H9 (cell line): ENCODE results near the gene PEX19. TPM values are rescaled to one million over a fixed set of nuclear protein-coding genes. Genes with fewer than 3 reads are reported as not detected.

Source experiments
- DNase-seq: peaks from one replicate; pipeline ENCODE4 v3.0.0-alpha.2; 2017
- H2AFZ ChIP-seq: one replicate; pipeline ENCODE4 v1.6.1; 2013; ENCODE audit warnings: mild to moderate bottlenecking, low read length, control low read depth, moderate library complexity
- H2AK5ac ChIP-seq: 2 replicates; pipeline ENCODE4 v1.6.1; 2013; ENCODE audit warnings: low read length, control low read depth, mixed read lengths; ENCODE audit not compliant: insufficient read length
- H2BK120ac ChIP-seq: one replicate; pipeline ENCODE4 v1.6.1; 2013; ENCODE audit warnings: low read depth, mild to moderate bottlenecking, low read length, control low read depth, inconsistent platforms; ENCODE audit not compliant: poor library complexity, severe bottlenecking
- H2BK12ac ChIP-seq: 2 replicates; pipeline ENCODE4 v1.6.1; 2013; ENCODE audit warnings: low read length, control low read depth, mixed read lengths, low read depth; ENCODE audit not compliant: insufficient read length
- H2BK15ac ChIP-seq: 2 replicates; pipeline ENCODE4 v1.6.1; 2013; ENCODE audit warnings: low read depth, low read length, control low read depth
- H2BK20ac ChIP-seq: one replicate; pipeline ENCODE4 v1.6.1; 2013; ENCODE audit warnings: low read depth, mild to moderate bottlenecking, low read length, control low read depth, inconsistent platforms; ENCODE audit not compliant: poor library complexity, severe bottlenecking
- H2BK5ac ChIP-seq: 2 replicates; pipeline ENCODE4 v1.6.1; 2013; ENCODE audit warnings: low read length, control low read depth, mixed read lengths; ENCODE audit not compliant: insufficient read length
- H3K14ac ChIP-seq: 2 replicates; pipeline ENCODE4 v1.6.1; 2013; ENCODE audit warnings: low read length, control low read depth; ENCODE audit not compliant: insufficient read depth
- H3K18ac ChIP-seq: 2 replicates; pipeline ENCODE4 v1.6.1; 2013; ENCODE audit warnings: low read depth, mild to moderate bottlenecking, mixed read lengths, low read length, control low read depth; ENCODE audit not compliant: insufficient read length
- H3K23ac ChIP-seq: 2 replicates; pipeline ENCODE4 v1.6.1; 2013; ENCODE audit warnings: low read length, control low read depth, mixed read lengths, low read depth; ENCODE audit not compliant: insufficient read length
- H3K23me2 ChIP-seq: 2 replicates; pipeline ENCODE4 v1.6.1; 2013; ENCODE audit warnings: low read depth, mild to moderate bottlenecking, mixed read lengths, low read length, control low read depth; ENCODE audit not compliant: insufficient read length, poor library complexity, severe bottlenecking
- H3K27ac ChIP-seq: 2 replicates; pipeline ENCODE4 v1.5.1; 2013; ENCODE audit warnings: low read length, control low read depth, mixed read lengths, low read depth; ENCODE audit not compliant: insufficient read length
- H3K27me3 ChIP-seq: 2 replicates; pipeline ENCODE4 v1.6.1; 2013; ENCODE audit warnings: low read length, control low read depth, inconsistent platforms; ENCODE audit not compliant: insufficient read depth
- H3K4ac ChIP-seq: 2 replicates; pipeline ENCODE4 v1.6.1; 2013; ENCODE audit warnings: low read depth, mild to moderate bottlenecking, control low read depth, inconsistent platforms, low read length, moderate library complexity
- H3K4me1 ChIP-seq: 2 replicates; pipeline ENCODE4 v1.6.1; 2013; ENCODE audit warnings: low read length, control low read depth, inconsistent platforms; ENCODE audit not compliant: insufficient read depth
- H3K4me2 ChIP-seq: 2 replicates; pipeline ENCODE4 v1.6.1; 2013; ENCODE audit warnings: low read length, control low read depth, mixed read lengths; ENCODE audit not compliant: insufficient read length, insufficient read depth
- H3K56ac ChIP-seq: 2 replicates; pipeline ENCODE4 v1.6.1; 2013; ENCODE audit warnings: low read depth, mild to moderate bottlenecking, mixed read lengths, low read length, control low read depth; ENCODE audit not compliant: insufficient read length
- H3K79me1 ChIP-seq: 2 replicates; pipeline ENCODE4 v1.6.1; 2013; ENCODE audit warnings: low read depth, mild to moderate bottlenecking, moderate library complexity, low read length, control low read depth, inconsistent platforms; ENCODE audit not compliant: insufficient read depth, poor library complexity, severe bottlenecking
- H3K79me2 ChIP-seq: 2 replicates; pipeline ENCODE4 v1.6.1; 2013; ENCODE audit warnings: low read length, control low read depth, inconsistent platforms; ENCODE audit not compliant: insufficient read depth
- H3K9ac ChIP-seq: 2 replicates; pipeline ENCODE4 v1.6.1; 2013; ENCODE audit warnings: low read length, control low read depth, mixed read lengths; ENCODE audit not compliant: insufficient read length; ENCODE audit errors: extremely low read depth
- H3K9me3 ChIP-seq: one replicate; pipeline ENCODE4 v1.6.1; 2013; ENCODE audit warnings: low read depth, low read length, inconsistent platforms; ENCODE audit not compliant: control insufficient read depth
- H3T11ph ChIP-seq: one replicate; pipeline ENCODE4 v1.6.1; 2013; ENCODE audit warnings: mild to moderate bottlenecking, low read length, control low read depth, inconsistent platforms
- H4K20me1 ChIP-seq: one replicate; pipeline ENCODE4 v1.6.1; 2013; ENCODE audit not compliant: control insufficient read depth, insufficient read length, insufficient read depth
- H4K5ac ChIP-seq: 2 replicates; pipeline ENCODE4 v1.6.1; 2013; ENCODE audit warnings: low read depth, mild to moderate bottlenecking, mixed read lengths, low read length, control low read depth; ENCODE audit not compliant: insufficient read length
- H4K8ac ChIP-seq: replicated peaks from 2 replicates; pipeline ENCODE4 v1.6.1; 2013; ENCODE audit warnings: low read length, control low read depth, mixed read lengths, low read depth; ENCODE audit not compliant: insufficient read length
- H4K91ac ChIP-seq: 2 replicates; pipeline ENCODE4 v1.6.1; 2013; ENCODE audit warnings: low read depth, mild to moderate bottlenecking, moderate library complexity, mixed read lengths, low read length, control low read depth; ENCODE audit not compliant: insufficient read length
- H3K27ac Mint-ChIP-seq, 3 experiments: 2 replicates in 2 of 3; 3 replicates in 1 of 3; pipeline ENCODE4 v1.8.0; 2020 to 2021; ENCODE audit warnings: mixed read lengths in 3 of 3, mild to moderate bottlenecking in 1 of 3, moderate library complexity in 1 of 3
- H3K27me3 Mint-ChIP-seq: 2 replicates; pipeline ENCODE4 v1.8.0; 2021; ENCODE audit warnings: low read depth, mild to moderate bottlenecking, moderate library complexity, mixed read lengths
- H3K36me3 Mint-ChIP-seq, 3 experiments: 2 replicates in 2 of 3; 3 replicates in 1 of 3; pipeline ENCODE4 v1.8.0; 2020 to 2021; ENCODE audit warnings: low read depth in 3 of 3, mixed read lengths in 3 of 3; ENCODE audit not compliant: insufficient read depth in 1 of 3
- H3K4me1 Mint-ChIP-seq, 2 experiments: 2 replicates each; pipeline ENCODE4 v1.8.0; 2020; ENCODE audit warnings: mixed read lengths in 2 of 2
- H3K4me3 Mint-ChIP-seq, 2 experiments: 2 replicates in 1 of 2; 3 replicates in 1 of 2; pipeline ENCODE4 v1.8.0; 2020 to 2021; ENCODE audit warnings: mild to moderate bottlenecking in 2 of 2, mixed read lengths in 2 of 2, moderate library complexity in 1 of 2
- H3K9me3 Mint-ChIP-seq, 2 experiments: 2 replicates in 1 of 2; 3 replicates in 1 of 2; pipeline ENCODE4 v1.8.0; 2020; ENCODE audit warnings: mild to moderate bottlenecking in 2 of 2, mixed read lengths in 2 of 2, moderate library complexity in 1 of 2
- total RNA-seq: library from RNA; stranded (reverse); gene quantifications from 2 replicates; pipeline ENCODE4 v1.2.1, GENCODE V29; 2021
- TF ChIP-seq, protein P1 (sequence below): fragments of 200-600 bp; sonication (generic); conservative IDR thresholded peaks from 3 replicates; pipeline ENCODE4 v1.8.0; 2021; ENCODE audit warnings: antibody characterized with exemption, mild to moderate bottlenecking

PEX19 gene
- total RNA-seq, 1 experiment from 2014 or later: 92.7 TPM

DNA sequence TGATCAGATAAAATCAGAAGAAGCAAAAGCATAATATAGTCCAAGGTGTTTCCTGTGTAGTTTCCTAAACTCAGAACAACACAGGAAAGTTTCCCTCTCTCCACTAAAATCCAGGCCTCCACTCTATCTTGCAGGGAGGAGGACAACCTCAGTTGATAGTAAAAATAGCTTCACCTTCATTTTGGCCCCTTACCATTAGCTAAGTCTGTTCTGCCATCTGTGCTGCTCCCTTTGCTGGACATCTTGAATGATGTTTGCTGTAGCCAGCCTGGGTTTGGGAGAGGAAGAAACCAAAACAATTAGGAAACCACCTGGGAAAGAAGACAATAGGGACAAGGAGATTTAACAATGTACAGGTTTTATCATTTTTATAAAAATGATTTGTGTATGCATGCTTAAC lies 41.2 kb downstream of the PEX19 start:
- Histone ChIP-seq H3K23me2 (no peaks in the 10 kb centered on the region), H3K4me1 (no peaks in the 10 kb centered on the region), H3K9ac (no peak overlapping the region), H3K23ac (no peak overlapping the region), H2AK5ac (no peak overlapping the region), H2BK120ac (no peak overlapping the region), H2BK12ac (no peak overlapping the region), H4K8ac (no peak overlapping the region), H3K9me3 (no peaks in the 10 kb centered on the region), H2BK15ac (no peak overlapping the region), H3K79me1 (no peaks in the 10 kb centered on the region), H3K56ac (no peak overlapping the region), H2BK5ac (no peak overlapping the region), H2BK20ac (no peak overlapping the region), H3T11ph (no peak overlapping the region), H3K79me2 (peaks cover 1% of the 10 kb centered on the region; the same call in 1 of the 2 replicates), H4K5ac (no peak overlapping the region), H3K27ac (no peak overlapping the region), H4K91ac (no peak overlapping the region), H3K4me2 (no peak overlapping the region), H3K4ac (no peak overlapping the region), H3K14ac (no peak overlapping the region), H3K18ac (no peak overlapping the region), H3K27me3 (no peaks in the 10 kb centered on the region), H2AFZ (no peak overlapping the region), H4K20me1 (no peaks in the 10 kb centered on the region)
- H3K4me1 Mint-ChIP-seq: peaks cover 2 to 11% of the 10 kb centered on the region in 2 experiments; a peak in 3 of 4 replicates
- peaks cover 10 to 44% (median 43%) of the 10 kb centered on the region in 3 experiments; a peak in 5 of 7 replicates for H3K36me3 Mint-ChIP-seq
- TF ChIP-seq, protein P1, sequence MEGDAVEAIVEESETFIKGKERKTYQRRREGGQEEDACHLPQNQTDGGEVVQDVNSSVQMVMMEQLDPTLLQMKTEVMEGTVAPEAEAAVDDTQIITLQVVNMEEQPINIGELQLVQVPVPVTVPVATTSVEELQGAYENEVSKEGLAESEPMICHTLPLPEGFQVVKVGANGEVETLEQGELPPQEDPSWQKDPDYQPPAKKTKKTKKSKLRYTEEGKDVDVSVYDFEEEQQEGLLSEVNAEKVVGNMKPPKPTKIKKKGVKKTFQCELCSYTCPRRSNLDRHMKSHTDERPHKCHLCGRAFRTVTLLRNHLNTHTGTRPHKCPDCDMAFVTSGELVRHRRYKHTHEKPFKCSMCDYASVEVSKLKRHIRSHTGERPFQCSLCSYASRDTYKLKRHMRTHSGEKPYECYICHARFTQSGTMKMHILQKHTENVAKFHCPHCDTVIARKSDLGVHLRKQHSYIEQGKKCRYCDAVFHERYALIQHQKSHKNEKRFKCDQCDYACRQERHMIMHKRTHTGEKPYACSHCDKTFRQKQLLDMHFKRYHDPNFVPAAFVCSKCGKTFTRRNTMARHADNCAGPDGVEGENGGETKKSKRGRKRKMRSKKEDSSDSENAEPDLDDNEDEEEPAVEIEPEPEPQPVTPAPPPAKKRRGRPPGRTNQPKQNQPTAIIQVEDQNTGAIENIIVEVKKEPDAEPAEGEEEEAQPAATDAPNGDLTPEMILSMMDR: no peak
- no peak overlapping the region for H3K4me3 Mint-ChIP-seq
- H3K9me3 Mint-ChIP-seq: no peaks in the 10 kb centered on the region; a peak in 1 of 5 replicates
- no peak for DNase-seq
- H3K27me3 Mint-ChIP-seq: no peaks in the 10 kb centered on the region
- no peak overlapping the region for H3K27ac Mint-ChIP-seq
